B cell (primary cell): ENCODE results near the gene KIF26B.

Experiments used
- CTCF ChIP-seq: fragments of 200-600 bp; IDR thresholded peaks from one replicate; pipeline ENCODE4 v1.8.0; 2022; ENCODE audit warnings: antibody characterized with exemption, mild to moderate bottlenecking
- EZH2 ChIP-seq: IDR thresholded peaks from 2 replicates; pipeline ENCODE4 v1.6.1; 2012; ENCODE audit warnings: borderline replicate concordance, low read depth, mild to moderate bottlenecking, moderate library complexity, low read length; ENCODE audit not compliant: insufficient read depth, poor library complexity, severe bottlenecking

DNA sequence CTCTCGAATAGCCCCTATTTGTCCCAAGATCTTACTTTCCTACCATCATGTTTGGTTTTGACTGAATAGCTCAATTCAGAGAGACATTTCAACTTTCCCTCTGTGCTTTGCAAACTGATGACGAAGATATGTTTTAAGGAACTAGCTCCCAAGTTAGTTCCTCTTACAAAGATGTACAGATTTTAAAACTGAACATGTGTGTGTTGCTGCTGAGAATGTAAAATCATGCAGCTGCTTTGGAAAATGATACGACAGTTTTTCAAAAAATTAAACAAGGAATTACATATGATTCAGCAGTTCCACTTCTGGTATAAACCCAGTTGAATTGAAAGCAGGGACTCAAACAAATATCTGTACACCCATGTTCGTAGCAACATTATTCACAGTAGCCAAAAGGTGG lies 33.6 kb downstream of the KIF26B start:
- TF ChIP-seq CTCF (no peak), EZH2 (no peak)
